ENCODE measurements around the gene SLMAP. TPM values are rescaled to one million over a fixed set of nuclear protein-coding genes. Genes with fewer than 3 reads are reported as not detected.

The SLMAP gene
- total RNA-seq, 2 donors from 2014 or later, result 76.3 to 131 TPM

GRCh38 chr3:57838627-57839026, 82.5 kb downstream of the SLMAP start:
- Histone ChIP-seq H3K9me3 (no peaks in the 10 kb centered on the region), H3K27me3 (replicated peaks; ENCODE audit: insufficient read depth) (no peaks in the 10 kb centered on the region), H3K36me3 (no peaks in the 10 kb centered on the region), H3K4me1 (replicated peaks) (no peaks in the 10 kb centered on the region), H3K4me3 (no peak overlapping the region), H3K27ac (no peak overlapping the region)
- no peak for DNase-seq (ENCODE audit: low spot score)
- intact Hi-C loops (cut with DNase I), result no loop called here
- 95% methylated on average over 3 of the region's 3 CpGs for WGBS
- TF ChIP-seq POLR2AphosphoS5 (IDR thresholded peaks at IDR 0.05), result no peak
- no peak for TF ChIP-seq POLR2A (IDR thresholded peaks at IDR 0.05)
- TF ChIP-seq CTCF (IDR thresholded peaks at IDR 0.05), result no peak

GRCh38 chr3:57840473-57840872, 84.4 kb downstream of the SLMAP start:
- Histone ChIP-seq H3K4me3 (no peak overlapping the region), H3K36me3 (no peaks in the 10 kb centered on the region), H3K27ac (no peak overlapping the region), H3K9me3 (no peaks in the 10 kb centered on the region), H3K27me3 (replicated peaks; ENCODE audit: insufficient read depth) (no peaks in the 10 kb centered on the region), H3K4me1 (replicated peaks) (no peaks in the 10 kb centered on the region)
- TF ChIP-seq POLR2A (IDR thresholded peaks at IDR 0.05), result no peak
- no peak for TF ChIP-seq POLR2AphosphoS5 (IDR thresholded peaks at IDR 0.05)
- TF ChIP-seq CTCF (IDR thresholded peaks at IDR 0.05), result no peak
- WGBS, result 98% methylated on average over 1 of the region's 1 CpG
- intact Hi-C loops (cut with DNase I), result no loop called here
- no peak for DNase-seq (ENCODE audit: low spot score)

GRCh38 chr3:57841818-57842217, 85.7 kb downstream of the SLMAP start:
- Histone ChIP-seq H3K9me3 (no peaks in the 10 kb centered on the region), H3K36me3 (no peaks in the 10 kb centered on the region), H3K27ac (peak overlapping the region; percentile 0 to 3), H3K27me3 (replicated peaks; ENCODE audit: insufficient read depth) (no peaks in the 10 kb centered on the region), H3K4me3 (no peak overlapping the region), H3K4me1 (replicated peaks) (no peaks in the 10 kb centered on the region)
- intact Hi-C loops (cut with DNase I), result no loop called here
- DNase-seq (ENCODE audit: low spot score), result no peak
- no peak for TF ChIP-seq POLR2AphosphoS5 (IDR thresholded peaks at IDR 0.05)
- TF ChIP-seq CTCF (IDR thresholded peaks at IDR 0.05), result no peak
- no peak for TF ChIP-seq POLR2A (IDR thresholded peaks at IDR 0.05)
- 40% methylated on average over 2 of the region's 2 CpGs for WGBS

GRCh38 chr3:57848177-57848738, 92.1 kb downstream of the SLMAP start:
- 82% methylated on average over 3 of the region's 3 CpGs for WGBS
- TF ChIP-seq CTCF (IDR thresholded peaks at IDR 0.05), result no peak
- TF ChIP-seq POLR2A (IDR thresholded peaks at IDR 0.05), result no peak
- TF ChIP-seq POLR2AphosphoS5 (IDR thresholded peaks at IDR 0.05), result no peak
- intact Hi-C loops (cut with DNase I), result no loop called here
- Histone ChIP-seq H3K4me3 (no peak overlapping the region), H3K36me3 (no peaks in the 10 kb centered on the region), H3K9me3 (no peaks in the 10 kb centered on the region), H3K27ac (no peak overlapping the region), H3K4me1 (replicated peaks) (no peaks in the 10 kb centered on the region), H3K27me3 (replicated peaks; ENCODE audit: insufficient read depth) (no peaks in the 10 kb centered on the region)
- DNase-seq (ENCODE audit: low spot score), result no peak

- 93% methylated on average over 6 of the region's 6 CpGs for WGBS
- H3K4me3 ChIP-seq, result no peak overlapping the region
- H3K9me3 ChIP-seq, result no peaks in the 10 kb centered on the region
- no peak overlapping the region for H3K27ac ChIP-seq
- H3K36me3 ChIP-seq, result no peaks in the 10 kb centered on the region
- H3K27me3 ChIP-seq (replicated peaks; ENCODE audit: insufficient read depth), result no peaks in the 10 kb centered on the region
- TF ChIP-seq POLR2AphosphoS5 (IDR thresholded peaks at IDR 0.05) (no peak), POLR2A (IDR thresholded peaks at IDR 0.05) (no peak), CTCF (IDR thresholded peaks at IDR 0.05) (no peak)
- DNase-seq (ENCODE audit: low spot score), result no peak
- intact Hi-C loops (cut with DNase I), result loop anchor here (10.0 kb wide), 1 partner anchor 457 kb away; no protein-coding TSS in a partner anchor
- H3K4me1 ChIP-seq (replicated peaks), result no peaks in the 10 kb centered on the region
Measured at GRCh38 chr3:57851304-57851703, 95.2 kb downstream of the SLMAP start.

Measured in prostate gland (tissue), 2 donors.